H9 (cell line): ENCODE results near the gene NPY4R2. TPM values are rescaled to one million over a fixed set of nuclear protein-coding genes. Genes with fewer than 3 reads are reported as not detected.
"Not testable (repeated sequence)": the region's sequence is repeated elsewhere in the genome, so short reads cannot be mapped to it uniquely, and the experiment has no call there.

Experiments used
- DNase-seq: peaks from one replicate; pipeline ENCODE4 v3.0.0-alpha.2; 2017
- H2AFZ ChIP-seq: one replicate; pipeline ENCODE4 v1.6.1; 2013; ENCODE audit warnings: mild to moderate bottlenecking, low read length, control low read depth, moderate library complexity
- H2AK5ac ChIP-seq: 2 replicates; pipeline ENCODE4 v1.6.1; 2013; ENCODE audit warnings: low read length, control low read depth, mixed read lengths; ENCODE audit not compliant: insufficient read length
- H2BK120ac ChIP-seq: one replicate; pipeline ENCODE4 v1.6.1; 2013; ENCODE audit warnings: low read depth, mild to moderate bottlenecking, low read length, control low read depth, inconsistent platforms; ENCODE audit not compliant: poor library complexity, severe bottlenecking
- H2BK12ac ChIP-seq: 2 replicates; pipeline ENCODE4 v1.6.1; 2013; ENCODE audit warnings: low read length, control low read depth, mixed read lengths, low read depth; ENCODE audit not compliant: insufficient read length
- H2BK15ac ChIP-seq: 2 replicates; pipeline ENCODE4 v1.6.1; 2013; ENCODE audit warnings: low read depth, low read length, control low read depth
- H2BK20ac ChIP-seq: one replicate; pipeline ENCODE4 v1.6.1; 2013; ENCODE audit warnings: low read depth, mild to moderate bottlenecking, low read length, control low read depth, inconsistent platforms; ENCODE audit not compliant: poor library complexity, severe bottlenecking
- H2BK5ac ChIP-seq: 2 replicates; pipeline ENCODE4 v1.6.1; 2013; ENCODE audit warnings: low read length, control low read depth, mixed read lengths; ENCODE audit not compliant: insufficient read length
- H3K14ac ChIP-seq: 2 replicates; pipeline ENCODE4 v1.6.1; 2013; ENCODE audit warnings: low read length, control low read depth; ENCODE audit not compliant: insufficient read depth
- H3K18ac ChIP-seq: 2 replicates; pipeline ENCODE4 v1.6.1; 2013; ENCODE audit warnings: low read depth, mild to moderate bottlenecking, mixed read lengths, low read length, control low read depth; ENCODE audit not compliant: insufficient read length
- H3K23ac ChIP-seq: 2 replicates; pipeline ENCODE4 v1.6.1; 2013; ENCODE audit warnings: low read length, control low read depth, mixed read lengths, low read depth; ENCODE audit not compliant: insufficient read length
- H3K23me2 ChIP-seq: 2 replicates; pipeline ENCODE4 v1.6.1; 2013; ENCODE audit warnings: low read depth, mild to moderate bottlenecking, mixed read lengths, low read length, control low read depth; ENCODE audit not compliant: insufficient read length, poor library complexity, severe bottlenecking
- H3K27ac ChIP-seq: 2 replicates; pipeline ENCODE4 v1.5.1; 2013; ENCODE audit warnings: low read length, control low read depth, mixed read lengths, low read depth; ENCODE audit not compliant: insufficient read length
- H3K27me3 ChIP-seq: 2 replicates; pipeline ENCODE4 v1.6.1; 2013; ENCODE audit warnings: low read length, control low read depth, inconsistent platforms; ENCODE audit not compliant: insufficient read depth
- H3K4ac ChIP-seq: 2 replicates; pipeline ENCODE4 v1.6.1; 2013; ENCODE audit warnings: low read depth, mild to moderate bottlenecking, control low read depth, inconsistent platforms, low read length, moderate library complexity
- H3K4me1 ChIP-seq: 2 replicates; pipeline ENCODE4 v1.6.1; 2013; ENCODE audit warnings: low read length, control low read depth, inconsistent platforms; ENCODE audit not compliant: insufficient read depth
- H3K4me2 ChIP-seq: 2 replicates; pipeline ENCODE4 v1.6.1; 2013; ENCODE audit warnings: low read length, control low read depth, mixed read lengths; ENCODE audit not compliant: insufficient read length, insufficient read depth
- H3K56ac ChIP-seq: 2 replicates; pipeline ENCODE4 v1.6.1; 2013; ENCODE audit warnings: low read depth, mild to moderate bottlenecking, mixed read lengths, low read length, control low read depth; ENCODE audit not compliant: insufficient read length
- H3K79me1 ChIP-seq: 2 replicates; pipeline ENCODE4 v1.6.1; 2013; ENCODE audit warnings: low read depth, mild to moderate bottlenecking, moderate library complexity, low read length, control low read depth, inconsistent platforms; ENCODE audit not compliant: insufficient read depth, poor library complexity, severe bottlenecking
- H3K79me2 ChIP-seq: 2 replicates; pipeline ENCODE4 v1.6.1; 2013; ENCODE audit warnings: low read length, control low read depth, inconsistent platforms; ENCODE audit not compliant: insufficient read depth
- H3K9ac ChIP-seq: 2 replicates; pipeline ENCODE4 v1.6.1; 2013; ENCODE audit warnings: low read length, control low read depth, mixed read lengths; ENCODE audit not compliant: insufficient read length; ENCODE audit errors: extremely low read depth
- H3K9me3 ChIP-seq: one replicate; pipeline ENCODE4 v1.6.1; 2013; ENCODE audit warnings: low read depth, low read length, inconsistent platforms; ENCODE audit not compliant: control insufficient read depth
- H3T11ph ChIP-seq: one replicate; pipeline ENCODE4 v1.6.1; 2013; ENCODE audit warnings: mild to moderate bottlenecking, low read length, control low read depth, inconsistent platforms
- H4K20me1 ChIP-seq: one replicate; pipeline ENCODE4 v1.6.1; 2013; ENCODE audit not compliant: control insufficient read depth, insufficient read length, insufficient read depth
- H4K5ac ChIP-seq: 2 replicates; pipeline ENCODE4 v1.6.1; 2013; ENCODE audit warnings: low read depth, mild to moderate bottlenecking, mixed read lengths, low read length, control low read depth; ENCODE audit not compliant: insufficient read length
- H4K8ac ChIP-seq: replicated peaks from 2 replicates; pipeline ENCODE4 v1.6.1; 2013; ENCODE audit warnings: low read length, control low read depth, mixed read lengths, low read depth; ENCODE audit not compliant: insufficient read length
- H4K91ac ChIP-seq: 2 replicates; pipeline ENCODE4 v1.6.1; 2013; ENCODE audit warnings: low read depth, mild to moderate bottlenecking, moderate library complexity, mixed read lengths, low read length, control low read depth; ENCODE audit not compliant: insufficient read length
- H3K27ac Mint-ChIP-seq, 3 experiments: 2 replicates in 2 of 3; 3 replicates in 1 of 3; pipeline ENCODE4 v1.8.0; 2020 to 2021; ENCODE audit warnings: mixed read lengths in 3 of 3, mild to moderate bottlenecking in 1 of 3, moderate library complexity in 1 of 3
- H3K27me3 Mint-ChIP-seq: 2 replicates; pipeline ENCODE4 v1.8.0; 2021; ENCODE audit warnings: low read depth, mild to moderate bottlenecking, moderate library complexity, mixed read lengths
- H3K36me3 Mint-ChIP-seq, 3 experiments: 2 replicates in 2 of 3; 3 replicates in 1 of 3; pipeline ENCODE4 v1.8.0; 2020 to 2021; ENCODE audit warnings: low read depth in 3 of 3, mixed read lengths in 3 of 3; ENCODE audit not compliant: insufficient read depth in 1 of 3
- H3K4me1 Mint-ChIP-seq, 2 experiments: 2 replicates each; pipeline ENCODE4 v1.8.0; 2020; ENCODE audit warnings: mixed read lengths in 2 of 2
- H3K4me3 Mint-ChIP-seq, 2 experiments: 2 replicates in 1 of 2; 3 replicates in 1 of 2; pipeline ENCODE4 v1.8.0; 2020 to 2021; ENCODE audit warnings: mild to moderate bottlenecking in 2 of 2, mixed read lengths in 2 of 2, moderate library complexity in 1 of 2
- H3K9me3 Mint-ChIP-seq, 2 experiments: 2 replicates in 1 of 2; 3 replicates in 1 of 2; pipeline ENCODE4 v1.8.0; 2020; ENCODE audit warnings: mild to moderate bottlenecking in 2 of 2, mixed read lengths in 2 of 2, moderate library complexity in 1 of 2
- WGBS: extraction: QIAGEN DNeasy Blood & Tissue Kit; methylation state at CpG from one replicate; pipeline ENCODE4 v1.1.7; 2013; ENCODE audit warnings: missing lambda C conversion rate, low lambda C conversion rate, mixed read lengths; ENCODE audit not compliant: insufficient read length; ENCODE audit errors: extremely low coverage; 5-methylcytosine and 5-hydroxymethylcytosine counted together
- total RNA-seq: library from RNA; stranded (reverse); gene quantifications from 2 replicates; pipeline ENCODE4 v1.2.1, GENCODE V29; 2021
- TF ChIP-seq, protein P1 (sequence below): fragments of 200-600 bp; sonication (generic); conservative IDR thresholded peaks from 3 replicates; pipeline ENCODE4 v1.8.0; 2021; ENCODE audit warnings: antibody characterized with exemption, mild to moderate bottlenecking

NPY4R2 gene
- total RNA-seq, 1 experiment from 2014 or later, result 0.13 TPM

DNA sequence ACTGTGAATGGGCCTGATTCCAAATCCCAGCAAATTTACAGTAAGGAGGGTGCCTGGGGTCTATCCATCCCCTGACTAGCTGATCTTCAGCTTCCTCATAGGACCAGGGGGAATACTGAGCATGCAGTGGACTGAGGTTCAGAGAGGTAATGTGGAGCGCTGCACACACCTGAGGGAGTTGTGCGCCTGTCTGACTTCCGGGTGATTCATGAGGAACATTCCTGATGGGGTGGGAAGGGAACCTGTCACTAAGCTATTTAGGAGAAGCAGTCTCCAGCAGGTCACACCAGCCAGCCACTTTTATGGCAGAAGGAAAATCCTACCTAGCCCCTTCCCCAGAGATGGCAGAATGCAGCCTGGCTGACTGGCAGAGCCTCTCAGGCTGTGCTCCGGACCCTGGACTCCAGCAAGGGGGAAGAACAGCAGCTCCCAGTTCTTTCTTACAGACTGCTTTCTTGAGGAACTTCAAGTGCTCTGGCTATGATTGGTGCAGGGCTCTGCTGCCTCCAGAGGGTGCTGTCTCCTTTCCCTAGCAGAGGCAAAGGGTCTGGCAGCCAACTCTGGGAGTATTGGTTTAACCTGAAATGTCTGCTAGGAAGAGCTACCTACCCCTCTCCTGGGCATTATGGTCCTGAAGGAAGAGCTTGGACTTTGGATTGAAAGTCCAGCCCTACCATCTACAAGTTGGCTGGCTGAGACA lies 2.5 kb upstream of the NPY4R2 start:
- H4K91ac ChIP-seq, H4K8ac ChIP-seq, H3K36me3 Mint-ChIP-seq, H3K4me2 ChIP-seq, H3K79me1 ChIP-seq, H2BK5ac ChIP-seq, H2BK15ac ChIP-seq, H3K4me1 ChIP-seq, H2BK120ac ChIP-seq, H3K27me3 ChIP-seq, H3T11ph ChIP-seq, H3K4me3 Mint-ChIP-seq, H2BK20ac ChIP-seq, H3K18ac ChIP-seq, H4K5ac ChIP-seq, H3K4ac ChIP-seq, H2BK12ac ChIP-seq, H3K27ac ChIP-seq, H3K9me3 Mint-ChIP-seq, H3K79me2 ChIP-seq, H3K14ac ChIP-seq, H3K27ac Mint-ChIP-seq, H3K27me3 Mint-ChIP-seq, DNase-seq, H3K23ac ChIP-seq, H3K23me2 ChIP-seq, H2AK5ac ChIP-seq, H4K20me1 ChIP-seq, H3K4me1 Mint-ChIP-seq, H3K9me3 ChIP-seq, H3K9ac ChIP-seq, H2AFZ ChIP-seq, H3K56ac ChIP-seq: not testable (repeated sequence)
- WGBS, result no CpG with 5 or more reads among the region's 4 CpGs
- TF ChIP-seq, protein P1, sequence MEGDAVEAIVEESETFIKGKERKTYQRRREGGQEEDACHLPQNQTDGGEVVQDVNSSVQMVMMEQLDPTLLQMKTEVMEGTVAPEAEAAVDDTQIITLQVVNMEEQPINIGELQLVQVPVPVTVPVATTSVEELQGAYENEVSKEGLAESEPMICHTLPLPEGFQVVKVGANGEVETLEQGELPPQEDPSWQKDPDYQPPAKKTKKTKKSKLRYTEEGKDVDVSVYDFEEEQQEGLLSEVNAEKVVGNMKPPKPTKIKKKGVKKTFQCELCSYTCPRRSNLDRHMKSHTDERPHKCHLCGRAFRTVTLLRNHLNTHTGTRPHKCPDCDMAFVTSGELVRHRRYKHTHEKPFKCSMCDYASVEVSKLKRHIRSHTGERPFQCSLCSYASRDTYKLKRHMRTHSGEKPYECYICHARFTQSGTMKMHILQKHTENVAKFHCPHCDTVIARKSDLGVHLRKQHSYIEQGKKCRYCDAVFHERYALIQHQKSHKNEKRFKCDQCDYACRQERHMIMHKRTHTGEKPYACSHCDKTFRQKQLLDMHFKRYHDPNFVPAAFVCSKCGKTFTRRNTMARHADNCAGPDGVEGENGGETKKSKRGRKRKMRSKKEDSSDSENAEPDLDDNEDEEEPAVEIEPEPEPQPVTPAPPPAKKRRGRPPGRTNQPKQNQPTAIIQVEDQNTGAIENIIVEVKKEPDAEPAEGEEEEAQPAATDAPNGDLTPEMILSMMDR, result peak; percentile 31; the same call in 1 of the 3 replicates

DNA sequence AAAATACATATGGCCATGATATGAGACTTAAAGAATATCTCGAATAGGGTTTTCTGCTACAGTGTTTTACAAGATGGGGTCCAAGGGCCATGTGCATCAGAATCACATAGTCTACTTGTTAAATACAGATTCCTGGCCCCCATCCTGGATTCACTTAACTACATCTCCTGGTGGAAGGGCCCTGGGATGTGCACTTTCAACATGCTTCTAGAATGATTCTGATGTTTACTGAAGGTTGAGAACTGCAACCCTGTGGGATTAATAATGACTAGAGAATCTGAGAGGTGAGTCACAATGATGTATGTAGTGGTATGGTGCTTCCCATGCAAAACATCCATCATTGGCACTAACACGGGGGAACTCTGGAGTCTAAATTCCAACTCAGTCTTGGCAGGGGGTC lies 2.1 kb downstream of the NPY4R2 start:
- H3K79me2 ChIP-seq, H4K5ac ChIP-seq, H3K14ac ChIP-seq, H3K56ac ChIP-seq, H2BK120ac ChIP-seq, H3K79me1 ChIP-seq, H3K27me3 Mint-ChIP-seq, H3K18ac ChIP-seq, H3K27ac Mint-ChIP-seq, H3K9me3 Mint-ChIP-seq, H3K4me1 ChIP-seq, H3K23ac ChIP-seq, H2BK20ac ChIP-seq, H3K27me3 ChIP-seq, H2AK5ac ChIP-seq, H3K9me3 ChIP-seq, H4K20me1 ChIP-seq, H4K91ac ChIP-seq, H3K4me2 ChIP-seq, DNase-seq, H3K36me3 Mint-ChIP-seq, H2AFZ ChIP-seq, H2BK5ac ChIP-seq, H3K4ac ChIP-seq, H3K4me1 Mint-ChIP-seq, H2BK12ac ChIP-seq, H3K27ac ChIP-seq, H4K8ac ChIP-seq, H3K4me3 Mint-ChIP-seq, H3K23me2 ChIP-seq, H3T11ph ChIP-seq, H2BK15ac ChIP-seq, H3K9ac ChIP-seq: not testable (repeated sequence)
- WGBS, result no CpG with 5 or more reads among the region's 2 CpGs
